Raji (cell line): ENCODE data around the gene CREB3L1.

Experiments used
- POLR2A ChIP-seq: IDR thresholded peaks from 2 replicates; pipeline ENCODE4 v1.6.1; 2011; ENCODE audit warnings: low read depth, low read length, control low read depth; ENCODE audit not compliant: insufficient read depth

Gene CREB3L1

GRCh38 chr11:46263120-46263519, 14.3 kb upstream of the CREB3L1 start:
- no peak for TF ChIP-seq POLR2A

DNA sequence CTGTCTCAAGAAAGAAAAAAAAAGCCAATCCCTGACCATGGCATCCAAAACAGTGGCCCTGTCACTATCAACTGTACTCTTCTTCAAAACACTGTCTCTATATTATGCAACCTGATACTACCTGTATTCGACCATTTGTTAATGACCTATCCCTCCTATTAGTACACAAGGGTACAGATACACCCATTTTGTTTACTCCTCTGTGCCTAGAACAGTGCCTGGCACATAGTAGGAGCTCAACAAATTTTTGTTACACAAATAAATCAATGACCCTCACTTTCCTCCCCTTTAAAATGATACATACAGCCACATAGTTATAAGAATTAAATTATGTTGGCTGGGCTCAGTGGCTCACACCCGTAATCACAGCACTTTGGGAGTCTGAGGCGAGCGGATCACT, 13.4 kb upstream of the CREB3L1 start:
- TF ChIP-seq POLR2A, result no peak

DNA sequence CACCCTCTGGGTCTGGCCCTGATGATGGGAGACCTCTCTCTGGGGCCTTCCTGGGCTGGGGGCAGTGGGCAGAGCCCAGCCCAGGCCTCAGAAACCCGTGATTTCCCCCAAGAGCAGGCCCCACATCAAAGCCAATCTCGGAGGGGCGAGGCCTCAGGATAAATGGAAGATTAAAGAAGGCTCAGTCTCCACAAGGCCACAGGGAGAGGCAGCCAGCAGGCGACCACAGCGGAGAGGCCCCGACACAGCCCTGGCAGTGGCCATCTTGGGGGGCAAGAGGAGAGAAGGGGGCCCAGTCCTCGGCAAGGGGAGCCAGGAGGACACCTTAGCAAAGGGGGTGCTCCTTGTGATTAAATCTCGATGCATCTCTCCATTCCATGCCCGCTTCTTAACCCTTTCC, 12.5 kb upstream of the CREB3L1 start:
- TF ChIP-seq POLR2A, result no peak

GRCh38 chr11:46265764-46266163, 11.7 kb upstream of the CREB3L1 start:
- TF ChIP-seq POLR2A, result no peak

DNA sequence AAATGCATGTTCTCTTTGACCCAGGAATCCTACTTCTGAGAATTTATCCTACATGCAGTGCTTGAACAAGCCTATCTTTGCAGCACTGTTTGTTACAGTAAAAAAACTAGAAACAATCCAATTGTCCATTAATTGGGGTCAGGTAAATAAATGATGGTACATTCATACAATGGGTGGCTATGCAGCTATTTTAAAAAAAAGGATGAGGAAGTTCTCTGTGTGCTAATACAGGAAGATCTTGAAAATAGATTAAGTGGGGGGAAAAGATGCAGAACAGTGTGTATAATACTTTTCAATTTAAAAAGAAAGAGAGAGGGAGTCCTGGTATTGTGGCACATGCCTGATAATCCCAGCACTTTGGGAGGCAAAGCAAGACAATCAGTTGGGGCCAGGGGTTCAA, 9.5 kb upstream of the CREB3L1 start:
- TF ChIP-seq POLR2A, result no peak

DNA sequence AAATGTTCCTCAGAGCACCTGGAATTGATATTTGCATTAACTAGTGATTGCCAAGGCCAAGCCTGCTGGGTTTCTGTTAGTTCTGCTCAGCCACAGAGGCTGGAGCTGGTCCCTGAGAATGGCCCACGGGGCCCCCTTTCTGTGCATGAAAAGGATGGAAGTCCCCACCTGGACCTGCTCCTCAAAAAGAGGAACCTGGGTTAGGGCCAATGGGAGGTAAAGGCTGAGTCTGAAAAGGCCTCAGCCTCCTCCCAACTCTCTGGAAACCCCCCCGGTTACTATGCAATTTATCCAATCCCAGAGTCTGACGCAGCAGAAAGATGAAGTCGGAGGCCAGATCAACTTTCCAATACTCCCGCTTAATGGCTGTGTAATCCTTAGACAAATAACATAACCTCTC, 6.8 kb upstream of the CREB3L1 start:
- TF ChIP-seq POLR2A, result no peak

DNA sequence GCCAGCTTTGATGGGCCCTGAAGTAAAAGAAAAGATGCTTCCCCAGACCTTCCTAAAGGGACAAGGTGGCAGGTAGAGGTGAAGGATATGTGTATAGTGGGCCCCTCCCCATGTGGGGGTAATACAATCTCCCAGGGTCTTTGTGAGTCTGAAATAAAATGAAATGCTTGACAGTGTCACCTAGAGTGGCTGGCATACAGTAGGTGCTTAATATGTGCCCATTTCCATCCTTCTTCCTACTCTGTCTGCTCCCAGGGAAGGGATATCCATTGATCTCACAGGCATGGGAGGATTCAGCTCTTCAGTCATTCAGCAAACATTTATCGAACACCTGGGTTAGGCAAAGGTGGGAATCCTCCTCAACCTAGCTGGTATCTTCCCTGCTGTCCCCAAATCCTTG, 6.1 kb upstream of the CREB3L1 start:
- TF ChIP-seq POLR2A, result no peak

- no peak for TF ChIP-seq POLR2A
These were observed 5.3 kb upstream of the CREB3L1 start for GRCh38 chr11:46271875-46272815.

GRCh38 chr11:46272816-46273427, 4.5 kb upstream of the CREB3L1 start:
- no peak for TF ChIP-seq POLR2A

DNA sequence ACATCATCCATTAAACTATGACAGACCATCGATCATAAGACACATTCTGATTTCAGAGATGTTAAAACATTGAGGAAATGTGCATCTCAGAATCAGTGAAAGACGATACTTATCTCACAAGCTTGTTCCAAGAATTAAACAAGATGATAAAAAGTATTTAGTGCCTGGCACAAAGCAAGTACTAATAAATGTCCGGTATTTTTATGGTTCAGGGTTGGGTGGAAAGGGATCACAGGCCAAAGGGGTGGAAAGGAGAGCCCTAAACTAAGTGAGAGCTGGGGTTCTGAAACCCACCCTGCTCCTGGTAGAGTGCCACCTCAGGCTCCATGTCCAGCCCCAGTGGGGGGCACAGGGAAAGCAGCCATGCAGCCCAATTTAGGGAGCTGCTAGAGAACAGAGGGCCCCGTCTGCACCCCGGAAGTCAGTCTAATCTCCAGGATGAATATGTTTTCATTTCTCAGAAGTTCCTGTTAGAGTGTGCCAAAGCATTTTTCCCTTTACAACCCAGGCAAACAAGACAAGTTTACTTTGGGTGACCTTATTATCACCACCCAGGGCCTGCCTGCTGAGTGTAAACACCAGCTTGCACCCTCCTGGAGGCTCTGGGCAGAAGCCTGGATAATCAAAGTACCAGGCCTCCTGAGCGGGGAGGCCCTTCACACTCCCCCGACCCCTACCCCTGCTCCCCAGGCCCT, 3.8 kb upstream of the CREB3L1 start:
- TF ChIP-seq POLR2A, result no peak

DNA sequence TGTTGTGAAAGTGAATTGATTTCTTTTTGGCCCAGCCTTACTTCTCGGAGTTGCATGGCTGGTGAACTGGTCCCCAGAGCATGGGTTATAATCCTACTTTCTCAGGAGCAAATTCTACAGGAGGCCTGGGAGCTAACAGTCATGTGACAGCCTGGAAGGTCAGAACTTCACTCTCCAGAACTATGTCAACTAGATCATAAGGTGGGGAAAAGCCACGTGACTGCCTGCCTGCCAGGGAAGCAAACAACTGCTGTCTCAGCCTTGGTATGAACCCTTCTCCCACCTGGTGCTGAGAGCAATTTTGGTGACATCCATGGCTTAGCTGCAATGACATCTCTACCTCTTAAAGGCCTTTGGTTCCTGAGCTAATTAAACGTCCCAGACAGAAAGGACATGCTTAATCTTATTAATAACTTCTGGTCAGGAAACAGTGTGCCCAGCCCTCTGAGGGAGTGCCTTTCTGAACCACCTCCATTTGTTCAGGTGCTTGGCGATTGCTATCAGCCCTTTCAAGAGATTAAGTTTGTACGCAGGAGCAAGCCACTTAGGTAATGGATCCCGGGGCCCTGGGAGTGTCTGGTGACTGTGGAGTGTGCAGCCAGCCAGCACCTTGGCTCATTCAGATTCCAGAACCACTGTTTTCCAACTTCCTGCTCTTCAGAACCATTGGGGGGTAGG, 1.4 kb upstream of the CREB3L1 start:
- TF ChIP-seq POLR2A, result no peak

DNA sequence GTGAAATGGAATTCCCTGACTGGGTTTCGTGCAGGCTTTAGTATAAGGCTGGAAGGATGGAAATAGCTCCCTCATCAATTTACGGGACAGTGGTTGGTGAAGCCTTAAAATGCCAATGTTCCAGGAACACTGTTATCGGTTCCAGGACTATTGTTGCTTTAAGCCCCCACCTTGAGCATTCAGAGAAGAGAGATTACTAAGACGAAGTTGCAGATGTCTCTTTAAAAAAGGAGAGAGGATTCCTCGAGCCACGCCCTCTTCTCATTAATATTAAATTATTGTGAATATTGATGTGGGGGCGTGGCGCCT, 195 bp upstream of the CREB3L1 start:
- no peak for TF ChIP-seq POLR2A

- no peak for TF ChIP-seq POLR2A
These were observed 1.1 kb downstream of the CREB3L1 start for GRCh38 chr11:46278387-46279125.

- no peak for TF ChIP-seq POLR2A
These were observed 2.0 kb downstream of the CREB3L1 start for GRCh38 chr11:46279126-46280099.
